H1 (cell line): ENCODE results near the gene SPATS2.

Experiments
- EP300 ChIP-seq, 2 experiments: IDR thresholded peaks; 1 replicate in 1 of 2; 2 replicates in 1 of 2; pipeline ENCODE4 v1.6.1; 2011 to 2012; ENCODE audit warnings: low read depth in 2 of 2, low read length in 2 of 2, mild to moderate bottlenecking in 2 of 2, borderline replicate concordance in 1 of 2, inconsistent platforms in 1 of 2, moderate library complexity in 1 of 2
- KDM4A ChIP-seq: IDR thresholded peaks from one replicate; pipeline ENCODE4 v1.7.1; 2012; ENCODE audit warnings: low read depth, mild to moderate bottlenecking, moderate library complexity, low read length, inconsistent platforms; ENCODE audit not compliant: severe bottlenecking
- RFX5 ChIP-seq: IDR thresholded peaks from 2 replicates; pipeline ENCODE4 v1.6.1; 2011; ENCODE audit warnings: low read depth, low read length, improper control_type of control experiment, borderline replicate concordance
- ZNF274 ChIP-seq: IDR thresholded peaks from 2 replicates; pipeline ENCODE4 v1.7.0; 2012; ENCODE audit warnings: low read length, borderline replicate concordance; ENCODE audit errors: extremely low read depth
- TF ChIP-seq, protein P1 (sequence below): IDR thresholded peaks from 2 replicates; pipeline ENCODE4 v1.6.1; 2012; ENCODE audit warnings: low read length, inconsistent platforms
- TF ChIP-seq, protein P2 (sequence below), 3 experiments: IDR thresholded peaks; 1 replicate in 2 of 3; 2 replicates in 1 of 3; pipeline versions ENCODE4 v1.5.1 to v1.6.1; 2011; ENCODE audit warnings: low read length in 3 of 3, mild to moderate bottlenecking in 3 of 3, inconsistent platforms in 2 of 3, low read depth in 1 of 3, moderate library complexity in 1 of 3; ENCODE audit not compliant: insufficient read depth in 1 of 3; ENCODE audit errors: control extremely low read depth in 1 of 3

- TF ChIP-seq ZNF274 (no peak), EP300 (IDR thresholded peaks at IDR 0.05; ENCODE audit: borderline replicate concordance in 1 of 2, low read depth in 2 of 2, low read length in 2 of 2) (no peak), RFX5 (no peak), KDM4A (no peak)
- TF ChIP-seq, protein P1, sequence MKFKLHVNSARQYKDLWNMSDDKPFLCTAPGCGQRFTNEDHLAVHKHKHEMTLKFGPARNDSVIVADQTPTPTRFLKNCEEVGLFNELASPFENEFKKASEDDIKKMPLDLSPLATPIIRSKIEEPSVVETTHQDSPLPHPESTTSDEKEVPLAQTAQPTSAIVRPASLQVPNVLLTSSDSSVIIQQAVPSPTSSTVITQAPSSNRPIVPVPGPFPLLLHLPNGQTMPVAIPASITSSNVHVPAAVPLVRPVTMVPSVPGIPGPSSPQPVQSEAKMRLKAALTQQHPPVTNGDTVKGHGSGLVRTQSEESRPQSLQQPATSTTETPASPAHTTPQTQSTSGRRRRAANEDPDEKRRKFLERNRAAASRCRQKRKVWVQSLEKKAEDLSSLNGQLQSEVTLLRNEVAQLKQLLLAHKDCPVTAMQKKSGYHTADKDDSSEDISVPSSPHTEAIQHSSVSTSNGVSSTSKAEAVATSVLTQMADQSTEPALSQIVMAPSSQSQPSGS: no peak
- TF ChIP-seq, protein P2, sequence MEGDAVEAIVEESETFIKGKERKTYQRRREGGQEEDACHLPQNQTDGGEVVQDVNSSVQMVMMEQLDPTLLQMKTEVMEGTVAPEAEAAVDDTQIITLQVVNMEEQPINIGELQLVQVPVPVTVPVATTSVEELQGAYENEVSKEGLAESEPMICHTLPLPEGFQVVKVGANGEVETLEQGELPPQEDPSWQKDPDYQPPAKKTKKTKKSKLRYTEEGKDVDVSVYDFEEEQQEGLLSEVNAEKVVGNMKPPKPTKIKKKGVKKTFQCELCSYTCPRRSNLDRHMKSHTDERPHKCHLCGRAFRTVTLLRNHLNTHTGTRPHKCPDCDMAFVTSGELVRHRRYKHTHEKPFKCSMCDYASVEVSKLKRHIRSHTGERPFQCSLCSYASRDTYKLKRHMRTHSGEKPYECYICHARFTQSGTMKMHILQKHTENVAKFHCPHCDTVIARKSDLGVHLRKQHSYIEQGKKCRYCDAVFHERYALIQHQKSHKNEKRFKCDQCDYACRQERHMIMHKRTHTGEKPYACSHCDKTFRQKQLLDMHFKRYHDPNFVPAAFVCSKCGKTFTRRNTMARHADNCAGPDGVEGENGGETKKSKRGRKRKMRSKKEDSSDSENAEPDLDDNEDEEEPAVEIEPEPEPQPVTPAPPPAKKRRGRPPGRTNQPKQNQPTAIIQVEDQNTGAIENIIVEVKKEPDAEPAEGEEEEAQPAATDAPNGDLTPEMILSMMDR (IDR thresholded peaks at IDR 0.05; ENCODE audit: control extremely low read depth in 1 of 3, insufficient read depth in 1 of 3, low read depth in 1 of 3, low read length in 3 of 3): no peak
Measured at GRCh38 chr12:49493900-49494299, 126.6 kb downstream of the SPATS2 start.
